Measurements from ENCODE around the gene NEMP1. TPM values are rescaled to one million over a fixed set of nuclear protein-coding genes. Genes with fewer than 3 reads are reported as not detected.

NEMP1 gene
- total and polyA plus RNA-seq, 2 of the 13 experiments (the other 11 are each of a cell fraction or from before 2014, with no cell fraction given), result 11.4 to 12.9 TPM

DNA sequence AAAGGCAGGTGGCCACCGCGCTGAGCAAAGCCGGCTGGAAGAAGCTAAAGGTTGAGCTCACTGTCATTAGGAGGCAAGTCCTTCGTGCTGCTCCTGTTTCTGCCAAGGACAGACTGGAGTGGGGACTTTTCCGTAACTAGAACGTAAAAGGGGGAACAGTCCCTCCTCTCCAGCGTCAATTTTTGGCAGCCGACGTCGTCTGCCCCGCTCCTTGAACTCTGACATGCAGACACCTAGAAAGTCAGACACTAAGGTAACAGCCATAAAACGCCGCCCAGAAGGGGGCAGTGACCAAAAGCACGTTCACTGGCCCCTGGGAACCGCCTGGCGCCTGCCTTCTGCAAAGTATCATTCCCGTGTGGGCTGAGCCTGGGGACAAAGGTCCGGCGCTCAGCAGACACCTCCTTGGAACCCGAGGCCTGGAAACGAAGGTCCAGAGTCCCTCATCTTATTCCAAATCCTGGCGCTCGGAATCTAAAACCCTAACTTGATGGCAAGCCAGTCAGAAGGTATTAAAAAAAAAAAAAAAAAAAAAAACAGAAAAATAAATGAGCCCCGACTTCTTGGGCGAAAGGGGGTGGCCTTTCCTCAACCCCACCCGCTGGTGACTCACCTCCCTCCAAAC lies 48.6 kb upstream of the NEMP1 start (continued):
- TF ChIP-seq LCORL (IDR thresholded peaks at IDR 0.05), result no peak
- TF ChIP-seq LCORL (CRISPR knock-in tag; IDR thresholded peaks at IDR 0.05), result peak; percentile 73
- no peak for TF ChIP-seq ZNF737 (CRISPR knock-in tag; IDR thresholded peaks at IDR 0.05; ENCODE audit: borderline replicate concordance)
- TF ChIP-seq MIER3 (CRISPR knock-in tag; IDR thresholded peaks at IDR 0.05; ENCODE audit: borderline replicate concordance), result peak; percentile 21; the same call in 1 of the 2 replicates
- TF ChIP-seq ZKSCAN8 (CRISPR knock-in tag; IDR thresholded peaks at IDR 0.05; ENCODE audit: borderline replicate concordance), result no peak
- no peak for TF ChIP-seq KAT8 (CRISPR knock-in tag; IDR thresholded peaks at IDR 0.05)
- no peak for TF ChIP-seq ZNF546 (CRISPR knock-in tag; conservative IDR thresholded peaks at IDR 0.05)
- TF ChIP-seq GABPA (IDR thresholded peaks at IDR 0.05; ENCODE audit: low read depth, low read length), result no peak
- no peak; the same call in 1 of the 2 replicates for TF ChIP-seq GABPA (CRISPR knock-in tag; IDR thresholded peaks at IDR 0.05; ENCODE audit: low read depth)
- TF ChIP-seq PLRG1 (conservative IDR thresholded peaks at IDR 0.05), result no peak
- TF ChIP-seq, protein P1, sequence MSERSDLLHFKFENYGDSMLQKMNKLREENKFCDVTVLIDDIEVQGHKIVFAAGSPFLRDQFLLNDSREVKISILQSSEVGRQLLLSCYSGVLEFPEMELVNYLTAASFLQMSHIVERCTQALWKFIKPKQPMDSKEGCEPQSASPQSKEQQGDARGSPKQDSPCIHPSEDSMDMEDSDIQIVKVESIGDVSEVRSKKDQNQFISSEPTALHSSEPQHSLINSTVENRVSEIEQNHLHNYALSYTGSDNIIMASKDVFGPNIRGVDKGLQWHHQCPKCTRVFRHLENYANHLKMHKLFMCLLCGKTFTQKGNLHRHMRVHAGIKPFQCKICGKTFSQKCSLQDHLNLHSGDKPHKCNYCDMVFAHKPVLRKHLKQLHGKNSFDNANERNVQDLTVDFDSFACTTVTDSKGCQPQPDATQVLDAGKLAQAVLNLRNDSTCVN (CRISPR knock-in tag; IDR thresholded peaks at IDR 0.05; ENCODE audit: borderline replicate concordance), result no peak; the same call in 1 of the 2 replicates
- TF ChIP-seq, protein P2, sequence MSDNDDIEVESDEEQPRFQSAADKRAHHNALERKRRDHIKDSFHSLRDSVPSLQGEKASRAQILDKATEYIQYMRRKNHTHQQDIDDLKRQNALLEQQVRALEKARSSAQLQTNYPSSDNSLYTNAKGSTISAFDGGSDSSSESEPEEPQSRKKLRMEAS (IDR thresholded peaks at IDR 0.05), result peak; percentile 88
- no peak for TF ChIP-seq GLI4 (CRISPR knock-in tag; IDR thresholded peaks at IDR 0.05; ENCODE audit: borderline replicate concordance)
- TF ChIP-seq MTF1 (CRISPR knock-in tag; IDR thresholded peaks at IDR 0.05), result no peak
- TF ChIP-seq ZNF781 (CRISPR knock-in tag; IDR thresholded peaks at IDR 0.05; ENCODE audit: borderline replicate concordance, not compliant biosample characterization), result peak; percentile 34
- TF ChIP-seq, protein P3, sequence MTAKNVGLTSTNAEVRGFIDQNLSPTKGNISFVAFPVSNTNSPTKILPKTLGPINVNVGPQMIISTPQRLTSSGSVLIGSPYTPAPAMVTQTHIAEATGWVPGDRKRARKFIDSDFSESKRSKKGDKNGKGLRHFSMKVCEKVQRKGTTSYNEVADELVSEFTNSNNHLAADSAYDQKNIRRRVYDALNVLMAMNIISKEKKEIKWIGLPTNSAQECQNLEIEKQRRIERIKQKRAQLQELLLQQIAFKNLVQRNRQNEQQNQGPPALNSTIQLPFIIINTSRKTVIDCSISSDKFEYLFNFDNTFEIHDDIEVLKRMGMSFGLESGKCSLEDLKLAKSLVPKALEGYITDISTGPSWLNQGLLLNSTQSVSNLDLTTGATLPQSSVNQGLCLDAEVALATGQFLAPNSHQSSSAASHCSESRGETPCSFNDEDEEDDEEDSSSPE (CRISPR knock-in tag; IDR thresholded peaks at IDR 0.05), result peak; percentile 42; the same call in 1 of the 2 replicates
- TF ChIP-seq NFKBIZ (CRISPR knock-in tag; IDR thresholded peaks at IDR 0.05), result no peak
- peak; percentile 72; the same call in 1 of the 3 replicates for TF ChIP-seq MXI1 (IDR thresholded peaks at IDR 0.05; ENCODE audit: borderline replicate concordance, low read depth, low read length)
- TF ChIP-seq YEATS2 (CRISPR knock-in tag; IDR thresholded peaks at IDR 0.05; ENCODE audit: borderline replicate concordance), result peak; percentile 33; the same call in 1 of the 2 replicates
- TF ChIP-seq ZNF253 (CRISPR knock-in tag; IDR thresholded peaks at IDR 0.05; ENCODE audit: borderline replicate concordance), result no peak
- TF ChIP-seq MATR3 (CRISPR knock-in tag; IDR thresholded peaks at IDR 0.05), result no peak
- no peak for TF ChIP-seq ZNF776 (CRISPR knock-in tag; IDR thresholded peaks at IDR 0.05)
- TF ChIP-seq, protein P4, sequence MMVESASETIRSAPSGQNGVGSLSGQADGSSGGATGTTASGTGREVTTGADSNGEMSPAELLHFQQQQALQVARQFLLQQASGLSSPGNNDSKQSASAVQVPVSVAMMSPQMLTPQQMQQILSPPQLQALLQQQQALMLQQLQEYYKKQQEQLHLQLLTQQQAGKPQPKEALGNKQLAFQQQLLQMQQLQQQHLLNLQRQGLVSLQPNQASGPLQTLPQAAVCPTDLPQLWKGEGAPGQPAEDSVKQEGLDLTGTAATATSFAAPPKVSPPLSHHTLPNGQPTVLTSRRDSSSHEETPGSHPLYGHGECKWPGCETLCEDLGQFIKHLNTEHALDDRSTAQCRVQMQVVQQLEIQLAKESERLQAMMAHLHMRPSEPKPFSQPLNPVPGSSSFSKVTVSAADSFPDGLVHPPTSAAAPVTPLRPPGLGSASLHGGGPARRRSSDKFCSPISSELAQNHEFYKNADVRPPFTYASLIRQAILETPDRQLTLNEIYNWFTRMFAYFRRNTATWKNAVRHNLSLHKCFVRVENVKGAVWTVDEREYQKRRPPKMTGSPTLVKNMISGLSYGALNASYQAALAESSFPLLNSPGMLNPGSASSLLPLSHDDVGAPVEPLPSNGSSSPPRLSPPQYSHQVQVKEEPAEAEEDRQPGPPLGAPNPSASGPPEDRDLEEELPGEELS (CRISPR knock-in tag; IDR thresholded peaks at IDR 0.05), result no peak; the same call in 1 of the 2 replicates
- TF ChIP-seq ISX (CRISPR knock-in tag; conservative IDR thresholded peaks at IDR 0.05), result no peak
- TF ChIP-seq GATAD2A (CRISPR knock-in tag; IDR thresholded peaks at IDR 0.05), result peak; percentile 65
- no peak for TF ChIP-seq NR2C2 (CRISPR knock-in tag; IDR thresholded peaks at IDR 0.05; ENCODE audit: borderline replicate concordance)
- TF ChIP-seq ZNF143 (CRISPR knock-in tag; IDR thresholded peaks at IDR 0.05), result no peak; the same call in 1 of the 2 replicates
- TF ChIP-seq RCOR2 (CRISPR knock-in tag; IDR thresholded peaks at IDR 0.05), result no peak
- no peak for TF ChIP-seq ZFP41 (CRISPR knock-in tag; IDR thresholded peaks at IDR 0.05; ENCODE audit: borderline replicate concordance)
- peak; percentile 64; the same call in 1 of the 2 replicates for TF ChIP-seq ZNF614 (CRISPR knock-in tag; IDR thresholded peaks at IDR 0.05; ENCODE audit: borderline replicate concordance)

All from HepG2 (cell line).